HEK293 (cell line): Measurements from ENCODE around the gene BCAS3.

Experiments used
- CTCF ChIA-PET: fragments of 350-600 bp; formaldehyde crosslinking; extraction: SDS; loops from one replicate; lab custom pipeline; 2021; ENCODE audit warnings: antibody characterized with exemption; lab: Yijun Ruan, JAX
- POLR2A ChIA-PET: fragments of 300-600 bp; formaldehyde crosslinking; extraction: SDS; loops from one replicate; lab custom pipeline; 2020; ENCODE audit warnings: antibody characterized with exemption, inconsistent platforms; lab: Yijun Ruan, JAX
- H3K27ac ChIP-seq: fragments of 200-500 bp; sonication (Bioruptor generic); 2 replicates; pipeline ENCODE4 v1.5.1; 2014; ENCODE audit warnings: low read depth, low read length, control low read depth, inconsistent platforms; ENCODE audit errors: extremely low read depth
- H3K36me3 ChIP-seq, 2 experiments: fragments of 200-500 bp in 1 of 2; sonication (Bioruptor generic) in 1 of 2; 1 replicate in 1 of 2; 2 replicates in 1 of 2; pipeline ENCODE4 v1.5.1; 2014 to 2017; ENCODE audit warnings: inconsistent platforms in 2 of 2, low read length in 2 of 2; ENCODE audit not compliant: control insufficient read depth in 2 of 2, insufficient read depth in 1 of 2
- H3K4me1 ChIP-seq: fragments of 200-500 bp; sonication (Bioruptor generic); 2 replicates; pipeline ENCODE4 v1.5.1; 2014; ENCODE audit warnings: mild to moderate bottlenecking, low read length, inconsistent platforms; ENCODE audit not compliant: control insufficient read depth, insufficient read depth
- H3K4me3 ChIP-seq: 2 replicates; pipeline ENCODE4 v1.5.1; 2011; ENCODE audit warnings: low read depth, mild to moderate bottlenecking, control low read depth, low read length, moderate library complexity
- H3K9me3 ChIP-seq: fragments of 200-500 bp; sonication (Bioruptor generic); 2 replicates; pipeline ENCODE4 v1.5.1; 2014; ENCODE audit warnings: low read depth, low read length, inconsistent platforms; ENCODE audit not compliant: control insufficient read depth, insufficient read depth
- HOXA7 ChIP-seq: sonication (generic); formaldehyde crosslinking; IDR thresholded peaks from 2 replicates; pipeline ENCODE4 v1.8.1; 2022; ENCODE audit warnings: missing genetic modification reagents, borderline replicate concordance
- KLF1 ChIP-seq: fragments of 450-650 bp; formaldehyde crosslinking; IDR thresholded peaks from 2 replicates; pipeline ENCODE4 v1.5.1; 2016; ENCODE audit warnings: missing biosample characterization, missing genetic modification characterization
- KLF9 ChIP-seq: fragments of 450-650 bp; formaldehyde crosslinking; IDR thresholded peaks from 2 replicates; pipeline ENCODE4 v1.5.1; 2016; ENCODE audit warnings: missing biosample characterization, missing genetic modification characterization, low read depth
- PBX3 ChIP-seq: sonication (generic); formaldehyde crosslinking; IDR thresholded peaks from 2 replicates; pipeline ENCODE4 v1.8.1; 2022; ENCODE audit warnings: mild to moderate bottlenecking, moderate library complexity, missing genetic modification reagents
- TCF7L2 ChIP-seq: IDR thresholded peaks from 2 replicates; pipeline ENCODE4 v1.6.1; 2011; ENCODE audit warnings: low read depth, mild to moderate bottlenecking, inconsistent platforms, low read length, moderate library complexity, borderline replicate concordance
- TRIM28 ChIP-seq: IDR thresholded peaks from 2 replicates; pipeline ENCODE4 v1.6.1; 2011; ENCODE audit warnings: low read length, control low read depth, borderline replicate concordance
- ZNF169 ChIP-seq: fragments of 450-650 bp; formaldehyde crosslinking; IDR thresholded peaks from 2 replicates; pipeline ENCODE4 v1.5.1; 2016; ENCODE audit warnings: missing biosample characterization, missing genetic modification characterization
- ZNF175 ChIP-seq: fragments of 450-650 bp; formaldehyde crosslinking; IDR thresholded peaks from 2 replicates; pipeline ENCODE4 v1.5.1; 2016; ENCODE audit warnings: missing biosample characterization, missing genetic modification characterization
- ZNF2 ChIP-seq: fragments of 450-650 bp; formaldehyde crosslinking; IDR thresholded peaks from 2 replicates; pipeline ENCODE4 v1.5.1; 2016; ENCODE audit warnings: missing biosample characterization, missing genetic modification characterization
- ZNF324 ChIP-seq: fragments of 450-650 bp; formaldehyde crosslinking; IDR thresholded peaks from 2 replicates; pipeline ENCODE4 v1.5.1; 2016; ENCODE audit warnings: missing biosample characterization, missing genetic modification characterization
- ZNF354C ChIP-seq: fragments of 450-650 bp; formaldehyde crosslinking; IDR thresholded peaks from 2 replicates; pipeline ENCODE4 v1.5.1; 2016; ENCODE audit warnings: missing biosample characterization, missing genetic modification characterization, low read depth, borderline replicate concordance
- ZNF366 ChIP-seq: fragments of 450-650 bp; formaldehyde crosslinking; conservative IDR thresholded peaks from 2 replicates; pipeline ENCODE4 v1.5.1; 2016; ENCODE audit warnings: missing biosample characterization, missing genetic modification characterization
- ZNF423 ChIP-seq: fragments of 450-650 bp; formaldehyde crosslinking; IDR thresholded peaks from 2 replicates; pipeline ENCODE4 v1.5.1; 2016; ENCODE audit warnings: missing biosample characterization, missing genetic modification characterization
- ZNF433 ChIP-seq: fragments of 450-650 bp; formaldehyde crosslinking; IDR thresholded peaks from 2 replicates; pipeline ENCODE4 v1.5.1; 2016; ENCODE audit warnings: missing biosample characterization, missing genetic modification characterization, low read depth
- ZNF513 ChIP-seq: fragments of 450-650 bp; IDR thresholded peaks from 2 replicates; pipeline ENCODE4 v1.5.1; 2018; ENCODE audit warnings: missing biosample characterization, missing genetic modification characterization
- ZNF747 ChIP-seq: fragments of 450-650 bp; formaldehyde crosslinking; IDR thresholded peaks from 2 replicates; pipeline ENCODE4 v1.5.1; 2016; ENCODE audit warnings: missing biosample characterization, missing genetic modification characterization
- TF ChIP-seq, protein P1 (sequence below): fragments of 450-650 bp; formaldehyde crosslinking; IDR thresholded peaks from 2 replicates; pipeline ENCODE4 v1.5.1; 2016; ENCODE audit warnings: missing biosample characterization, missing genetic modification characterization
- TF ChIP-seq, protein P2 (sequence below): fragments of 450-650 bp; formaldehyde crosslinking; IDR thresholded peaks from 2 replicates; pipeline ENCODE4 v1.5.1; 2017; ENCODE audit warnings: missing biosample characterization, missing genetic modification characterization

The BCAS3 gene

GRCh38 chr17:61328351-61328750, 650.7 kb downstream of the BCAS3 start:
- Histone ChIP-seq H3K9me3 (no peaks in the 10 kb centered on the region), H3K36me3 (no peaks in the 10 kb centered on the region), H3K4me1 (peaks cover 12% of the 10 kb centered on the region), H3K27ac (no peak overlapping the region), H3K4me3 (no peak overlapping the region)
- TF ChIP-seq ZNF354C (no peak), ZNF433 (no peak), ZNF324 (tag by site-specific recombination) (no peak), ZNF2 (tag by site-specific recombination) (no peak), ZNF169 (tag by site-specific recombination) (no peak), ZNF513 (tag by site-specific recombination) (no peak)
- ChIA-PET CTCF (no interaction called here), POLR2A (no interaction called here)

GRCh38 chr17:61330174-61331150, 652.8 kb downstream of the BCAS3 start:
- Histone ChIP-seq H3K4me1 (peaks cover 9% of the 10 kb centered on the region), H3K27ac (no peak overlapping the region), H3K9me3 (no peaks in the 10 kb centered on the region), H3K4me3 (no peak overlapping the region), H3K36me3 (no peaks in the 10 kb centered on the region)
- ChIA-PET CTCF (interaction anchor here (0.7 kb wide), 1 partner anchor 17 kb away, joined by 3 read pairs; no protein-coding TSS in a partner anchor), POLR2A (no interaction called here)
- TF ChIP-seq, protein P1, sequence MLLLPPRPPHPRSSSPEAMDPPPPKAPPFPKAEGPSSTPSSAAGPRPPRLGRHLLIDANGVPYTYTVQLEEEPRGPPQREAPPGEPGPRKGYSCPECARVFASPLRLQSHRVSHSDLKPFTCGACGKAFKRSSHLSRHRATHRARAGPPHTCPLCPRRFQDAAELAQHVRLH (tag by site-specific recombination): no peak
- TF ChIP-seq HOXA7 (CRISPR knock-in tag): no peak
- TF ChIP-seq KLF1 (tag by site-specific recombination): no peak
- no peak for TF ChIP-seq ZNF175 (tag by site-specific recombination)
- no peak for TF ChIP-seq ZNF747 (tag by site-specific recombination)
- no peak for TF ChIP-seq KLF9 (tag by site-specific recombination)
- TF ChIP-seq TCF7L2: no peak
- no peak for TF ChIP-seq TRIM28
- TF ChIP-seq PBX3 (CRISPR knock-in tag): no peak
- no peak for TF ChIP-seq ZNF423 (tag by site-specific recombination)
- no peak for TF ChIP-seq ZNF366 (tag by site-specific recombination)
- TF ChIP-seq, protein P2, sequence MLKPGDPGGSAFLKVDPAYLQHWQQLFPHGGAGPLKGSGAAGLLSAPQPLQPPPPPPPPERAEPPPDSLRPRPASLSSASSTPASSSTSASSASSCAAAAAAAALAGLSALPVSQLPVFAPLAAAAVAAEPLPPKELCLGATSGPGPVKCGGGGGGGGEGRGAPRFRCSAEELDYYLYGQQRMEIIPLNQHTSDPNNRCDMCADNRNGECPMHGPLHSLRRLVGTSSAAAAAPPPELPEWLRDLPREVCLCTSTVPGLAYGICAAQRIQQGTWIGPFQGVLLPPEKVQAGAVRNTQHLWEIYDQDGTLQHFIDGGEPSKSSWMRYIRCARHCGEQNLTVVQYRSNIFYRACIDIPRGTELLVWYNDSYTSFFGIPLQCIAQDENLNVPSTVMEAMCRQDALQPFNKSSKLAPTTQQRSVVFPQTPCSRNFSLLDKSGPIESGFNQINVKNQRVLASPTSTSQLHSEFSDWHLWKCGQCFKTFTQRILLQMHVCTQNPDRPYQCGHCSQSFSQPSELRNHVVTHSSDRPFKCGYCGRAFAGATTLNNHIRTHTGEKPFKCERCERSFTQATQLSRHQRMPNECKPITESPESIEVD (tag by site-specific recombination): no peak
